Keratinocyte (primary cell): ENCODE results near the gene PDE1C. TPM values are rescaled to one million over a fixed set of nuclear protein-coding genes. Genes with fewer than 3 reads are reported as not detected.

Experiments
- DNase-seq: peaks from one replicate; pipeline ENCODE4 v3.0.0-alpha.2; 2011; ENCODE audit warnings: low read depth, missing footprints, low spot score
- FAIRE-seq: peaks from 2 replicates; lab custom pipeline; 2011; peaks lifted over from hg19 to GRCh38; lab: Jason Lieb, UNC
- H2AFZ ChIP-seq: 2 replicates; pipeline ENCODE4 v1.6.0; 2012; ENCODE audit warnings: low read length, control low read depth, inconsistent platforms; ENCODE audit not compliant: control insufficient read depth
- H3K27ac ChIP-seq: 2 replicates; pipeline ENCODE4 v1.5.1; 2011; ENCODE audit warnings: low read length; ENCODE audit not compliant: control insufficient read depth, insufficient read depth
- H3K27me3 ChIP-seq: 3 replicates; pipeline ENCODE4 v1.6.0; 2011; ENCODE audit warnings: low read length; ENCODE audit not compliant: control insufficient read depth, insufficient read depth; ENCODE audit errors: extremely low read depth
- H3K36me3 ChIP-seq, 2 experiments: 2 replicates in 1 of 2; 3 replicates in 1 of 2; pipeline ENCODE4 v1.5.1; 2011; ENCODE audit warnings: low read length in 2 of 2, mild to moderate bottlenecking in 1 of 2; ENCODE audit not compliant: control insufficient read depth in 2 of 2, insufficient read depth in 2 of 2; ENCODE audit errors: extremely low read depth in 1 of 2
- H3K4me1 ChIP-seq: 3 replicates; pipeline ENCODE4 v1.5.1; 2011; ENCODE audit warnings: low read length; ENCODE audit not compliant: control insufficient read depth, insufficient read depth; ENCODE audit errors: extremely low read depth
- H3K4me2 ChIP-seq: 3 replicates; pipeline ENCODE4 v1.6.0; 2011; ENCODE audit warnings: low read depth, low read length; ENCODE audit not compliant: control insufficient read depth, insufficient read depth; ENCODE audit errors: extremely low read depth
- H3K4me3 ChIP-seq, 3 experiments: fragments of 200-600 bp in 1 of 3; sonication (generic) in 1 of 3; 2 replicates in 2 of 3; 3 replicates in 1 of 3; pipeline ENCODE4 v1.5.1; 2011 to 2016; ENCODE audit warnings: low read length in 3 of 3, mild to moderate bottlenecking in 3 of 3, control low read depth in 2 of 3, inconsistent platforms in 1 of 3, low read depth in 1 of 3, mixed read lengths in 1 of 3, mixed run types in 1 of 3, moderate library complexity in 1 of 3; ENCODE audit not compliant: control insufficient read depth in 2 of 3, insufficient read depth in 2 of 3; ENCODE audit errors: extremely low read depth in 1 of 3
- H3K79me2 ChIP-seq: 2 replicates; pipeline ENCODE4 v1.6.0; 2012; ENCODE audit warnings: low read length; ENCODE audit not compliant: control insufficient read depth, insufficient read depth
- H3K9ac ChIP-seq: 3 replicates; pipeline ENCODE4 v1.6.0; 2011; ENCODE audit warnings: low read length; ENCODE audit not compliant: control insufficient read depth, insufficient read depth; ENCODE audit errors: extremely low read depth
- H3K9me1 ChIP-seq: 3 replicates; pipeline ENCODE4 v1.6.0; 2011; ENCODE audit warnings: low read length; ENCODE audit not compliant: control insufficient read depth, insufficient read depth; ENCODE audit errors: extremely low read depth
- H3K9me3 ChIP-seq: 2 replicates; pipeline ENCODE4 v1.5.1; 2012; ENCODE audit warnings: low read depth, low read length; ENCODE audit not compliant: control insufficient read depth
- H4K20me1 ChIP-seq: 3 replicates; pipeline ENCODE4 v1.6.0; 2011; ENCODE audit warnings: low read length; ENCODE audit not compliant: control insufficient read depth, insufficient read depth; ENCODE audit errors: extremely low read depth
- CTCF ChIP-seq, 3 experiments: IDR thresholded peaks in 1 of 3; conservative IDR thresholded peaks in 1 of 3; optimal IDR thresholded peaks in 1 of 3; 2 replicates in 2 of 3; 3 replicates in 1 of 3; pipeline versions ENCODE3 to v1.5.1; 2011; ENCODE audit warnings: low read length in 3 of 3, mild to moderate bottlenecking in 3 of 3, moderate library complexity in 2 of 3, control low read depth in 1 of 3, inconsistent platforms in 1 of 3; ENCODE audit not compliant: insufficient read depth in 2 of 3; ENCODE audit errors: extremely low read depth in 1 of 3
- EZH2 ChIP-seq: IDR thresholded peaks from one replicate; pipeline ENCODE4 v1.6.1; 2012; ENCODE audit warnings: inconsistent platforms, mild to moderate bottlenecking, low read length, moderate library complexity
- dilution Hi-C: fragments of 300-500 bp; cut with MboI; formaldehyde crosslinking; loops from one replicate; pipeline ENCODE4 v1.7.0; 2020; ENCODE audit warnings: low sequenced_read_pairs; ENCODE audit not compliant: extremely low pct_ligation_motif_present
- polyA plus RNA-seq, 5 experiments: library from polyadenylated mRNA; depleted of rRNA in 3 of 5; stranded (reverse) in 3 of 5; stranded (forward) in 1 of 5; unstranded in 1 of 5; fragments of >200 nt; gene quantifications; 1 replicate in 1 of 5; 2 replicates in 3 of 5; 3 replicates in 1 of 5; pipeline versions ENCODE4 v1.2.1 to v1.2.3, GENCODE V29; 2011 to 2012; ENCODE audit warnings: missing spikeins in 2 of 5, low read depth in 1 of 5, low replicate concordance in 1 of 5

PDE1C gene
- polyA plus RNA-seq, 1 donor (not counting 4 experiments of a cell fraction or from before 2014, with no cell fraction given): 2.5 TPM

GRCh38 chr7:32117837-32118236 lies 47.6 kb upstream of the PDE1C start:
- TF ChIP-seq CTCF (optimal IDR thresholded peaks at IDR 0.05 in 1 of 3, IDR thresholded peaks at IDR 0.05 in 1 of 3, conservative IDR thresholded peaks at IDR 0.05 in 1 of 3; ENCODE audit: extremely low read depth in 1 of 3, insufficient read depth in 2 of 3, low read length in 3 of 3) (no peak), EZH2 (no peak)
- Histone ChIP-seq H3K4me2 (no peak overlapping the region), H3K9ac (no peak overlapping the region), H3K27ac (no peak overlapping the region), H4K20me1 (no peaks in the 10 kb centered on the region), H3K4me3 (no peak overlapping the region), H3K36me3 (no peaks in the 10 kb centered on the region), H3K4me1 (peaks cover 3% of the 10 kb centered on the region), H3K9me1 (no peaks in the 10 kb centered on the region), H3K27me3 (no peaks in the 10 kb centered on the region), H2AFZ (peak overlapping the region; percentile 34), H3K9me3 (no peaks in the 10 kb centered on the region), H3K79me2 (no peaks in the 10 kb centered on the region)
- no peak for DNase-seq
- dilution Hi-C loops: no loop called here
- no peak for FAIRE-seq

- no peak overlapping the region for H2AFZ ChIP-seq
- no peaks in the 10 kb centered on the region for H4K20me1 ChIP-seq
- H3K9me1 ChIP-seq: no peaks in the 10 kb centered on the region
- peak overlapping the region; percentile 5 for H3K27ac ChIP-seq
- no peak overlapping the region for H3K9ac ChIP-seq
- peaks cover 3% of the 10 kb centered on the region for H3K4me1 ChIP-seq
- H3K9me3 ChIP-seq: peaks cover 5% of the 10 kb centered on the region
- no peak for DNase-seq
- dilution Hi-C loops: no loop called here
- no peak overlapping the region for H3K4me2 ChIP-seq
- no peaks in the 10 kb centered on the region for H3K36me3 ChIP-seq
- H3K79me2 ChIP-seq: no peaks in the 10 kb centered on the region
- H3K27me3 ChIP-seq: no peaks in the 10 kb centered on the region
- TF ChIP-seq EZH2 (no peak), CTCF (optimal IDR thresholded peaks at IDR 0.05 in 1 of 3, IDR thresholded peaks at IDR 0.05 in 1 of 3, conservative IDR thresholded peaks at IDR 0.05 in 1 of 3; ENCODE audit: extremely low read depth in 1 of 3, insufficient read depth in 2 of 3, low read length in 3 of 3) (no peak)
- FAIRE-seq: peak; percentile 73
- H3K4me3 ChIP-seq: no peak overlapping the region
These were observed 46.2 kb upstream of the PDE1C start for GRCh38 chr7:32116436-32116835.
